GM19395 (cell line): ENCODE measurements around the gene CHST6.
"Not testable (repeated sequence)": the region's sequence is repeated elsewhere in the genome, so short reads cannot be mapped to it uniquely, and the experiment has no call there.

Source experiments
- ATAC-seq: cut with Tn5 transposase; IDR thresholded peaks from one replicate; pipeline ENCODE4 v1.9.1; 2021; ENCODE audit warnings: mild to moderate bottlenecking, moderate library complexity; ENCODE audit not compliant: unreplicated experiment

CHST6 gene

GRCh38 chr16:75495076-75495674 lies at the start of gene CHST6:
CHST6 (minus strand) TSS chr16:75495441; CDS start chr16:75479828, 15,613 bp downstream.
- ATAC-seq: peak; percentile 68

GRCh38 chr16:75542462-75542861 lies 47.2 kb upstream of the CHST6 start:
- not testable (repeated sequence) for ATAC-seq

- no peak for ATAC-seq
These were observed 46.0 kb upstream of the CHST6 start for GRCh38 chr16:75541236-75541635.

GRCh38 chr16:75538882-75539565 lies 43.8 kb upstream of the CHST6 start:
- ATAC-seq: not testable (repeated sequence)

- ATAC-seq: no peak
These were observed 42.5 kb upstream of the CHST6 start for GRCh38 chr16:75537776-75538175.

- ATAC-seq: no peak
These were observed 40.7 kb upstream of the CHST6 start, which contains the start of gene CHST5 for GRCh38 chr16:75535901-75536300. CHST5 (minus strand) TSS chr16:75536108; CDS start chr16:75530384, 5,724 bp downstream.

GRCh38 chr16:75535211-75535843 lies 40.1 kb upstream of the CHST6 start:
- ATAC-seq: no peak

GRCh38 chr16:75534560-75535205 lies 39.4 kb upstream of the CHST6 start:
- ATAC-seq: no peak

GRCh38 chr16:75532791-75533190 lies 37.5 kb upstream of the CHST6 start:
- ATAC-seq: no peak

GRCh38 chr16:75532142-75532765 lies 37.0 kb upstream of the CHST6 start:
- no peak for ATAC-seq

- ATAC-seq: no peak
These were observed 34.7 kb upstream of the CHST6 start for GRCh38 chr16:75529959-75530358.

- no peak for ATAC-seq
These were observed 34.0 kb upstream of the CHST6 start for GRCh38 chr16:75529056-75529905.

GRCh38 chr16:75527825-75528299 lies 32.6 kb upstream of the CHST6 start:
- ATAC-seq: no peak

- no peak for ATAC-seq
These were observed 31.0 kb upstream of the CHST6 start for GRCh38 chr16:75526032-75526790.

- no peak for ATAC-seq
These were observed 23.9 kb upstream of the CHST6 start for GRCh38 chr16:75519175-75519574.

- peak; percentile 29 for ATAC-seq
These were observed 21.1 kb upstream of the CHST6 start for GRCh38 chr16:75516189-75516966.

GRCh38 chr16:75514296-75514695 lies 19.1 kb upstream of the CHST6 start:
- ATAC-seq: no peak

GRCh38 chr16:75506574-75506973 lies 11.3 kb upstream of the CHST6 start:
- no peak for ATAC-seq

- no peak for ATAC-seq
These were observed 10.9 kb upstream of the CHST6 start for GRCh38 chr16:75506107-75506506.
